ENCODE data around the gene TCF3. TPM values are rescaled to one million over a fixed set of nuclear protein-coding genes. Genes with fewer than 3 reads are reported as not detected.

TCF3 gene
- polyA plus RNA-seq, 1 donor from 2014 or later = 31.7 TPM

DNA sequence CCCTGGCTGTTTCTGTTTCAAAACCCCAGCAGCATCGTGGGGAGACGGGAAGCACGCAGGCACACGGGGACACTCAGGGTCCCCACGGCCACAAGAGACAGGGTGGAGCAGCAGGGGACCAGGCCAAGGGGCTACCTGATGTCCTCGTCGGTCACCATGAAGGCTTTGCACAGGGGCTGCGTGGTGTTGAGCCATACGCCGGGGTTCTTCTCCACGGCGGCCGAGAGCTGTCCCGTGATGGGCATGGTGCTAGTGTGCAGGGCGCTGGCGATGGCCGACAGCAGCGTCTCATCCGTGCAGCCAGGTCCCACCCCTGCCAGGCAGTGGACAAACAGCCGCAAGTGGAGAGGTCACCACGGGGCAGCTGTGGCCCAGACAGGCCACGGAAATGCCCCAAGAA, 71.5 kb downstream of the TCF3 start:
- no peaks in the 10 kb centered on the region for H3F3A ChIP-seq (ENCODE audit: insufficient read depth, low read length, poor library complexity, severe bottlenecking)
- H4K20me1 ChIP-seq (ENCODE audit: insufficient read depth) = no peaks in the 10 kb centered on the region
- H3K4me2 ChIP-seq (ENCODE audit: low read length) = no peak overlapping the region
- H3K9me2 ChIP-seq (ENCODE audit: insufficient read depth, low read length) = no peaks in the 10 kb centered on the region
- H2AFZ ChIP-seq (ENCODE audit: low read depth, low read length) = no peak overlapping the region
- TF ChIP-seq, protein P1, sequence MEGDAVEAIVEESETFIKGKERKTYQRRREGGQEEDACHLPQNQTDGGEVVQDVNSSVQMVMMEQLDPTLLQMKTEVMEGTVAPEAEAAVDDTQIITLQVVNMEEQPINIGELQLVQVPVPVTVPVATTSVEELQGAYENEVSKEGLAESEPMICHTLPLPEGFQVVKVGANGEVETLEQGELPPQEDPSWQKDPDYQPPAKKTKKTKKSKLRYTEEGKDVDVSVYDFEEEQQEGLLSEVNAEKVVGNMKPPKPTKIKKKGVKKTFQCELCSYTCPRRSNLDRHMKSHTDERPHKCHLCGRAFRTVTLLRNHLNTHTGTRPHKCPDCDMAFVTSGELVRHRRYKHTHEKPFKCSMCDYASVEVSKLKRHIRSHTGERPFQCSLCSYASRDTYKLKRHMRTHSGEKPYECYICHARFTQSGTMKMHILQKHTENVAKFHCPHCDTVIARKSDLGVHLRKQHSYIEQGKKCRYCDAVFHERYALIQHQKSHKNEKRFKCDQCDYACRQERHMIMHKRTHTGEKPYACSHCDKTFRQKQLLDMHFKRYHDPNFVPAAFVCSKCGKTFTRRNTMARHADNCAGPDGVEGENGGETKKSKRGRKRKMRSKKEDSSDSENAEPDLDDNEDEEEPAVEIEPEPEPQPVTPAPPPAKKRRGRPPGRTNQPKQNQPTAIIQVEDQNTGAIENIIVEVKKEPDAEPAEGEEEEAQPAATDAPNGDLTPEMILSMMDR (IDR thresholded peaks at IDR 0.05; ENCODE audit: poor library complexity, severe bottlenecking) = no peak
- H3K27me3 ChIP-seq (ENCODE audit: insufficient read depth, low read depth, low read length) = no peaks in the 10 kb centered on the region
- H3K36me3 ChIP-seq (ENCODE audit: insufficient read depth, low read length) = peaks cover 7% of the 10 kb centered on the region
- H3K9ac ChIP-seq (ENCODE audit: low read length) = no peak overlapping the region
- H3K9me3 ChIP-seq (ENCODE audit: low read length) = no peaks in the 10 kb centered on the region
- peaks cover 5% of the 10 kb centered on the region for H3K79me2 ChIP-seq (replicated peaks; ENCODE audit: insufficient read depth, low read length)
- H3K4me3 ChIP-seq (ENCODE audit: low read length) = no peak overlapping the region
- H3K27ac ChIP-seq (ENCODE audit: low read length) = no peak overlapping the region

DNA sequence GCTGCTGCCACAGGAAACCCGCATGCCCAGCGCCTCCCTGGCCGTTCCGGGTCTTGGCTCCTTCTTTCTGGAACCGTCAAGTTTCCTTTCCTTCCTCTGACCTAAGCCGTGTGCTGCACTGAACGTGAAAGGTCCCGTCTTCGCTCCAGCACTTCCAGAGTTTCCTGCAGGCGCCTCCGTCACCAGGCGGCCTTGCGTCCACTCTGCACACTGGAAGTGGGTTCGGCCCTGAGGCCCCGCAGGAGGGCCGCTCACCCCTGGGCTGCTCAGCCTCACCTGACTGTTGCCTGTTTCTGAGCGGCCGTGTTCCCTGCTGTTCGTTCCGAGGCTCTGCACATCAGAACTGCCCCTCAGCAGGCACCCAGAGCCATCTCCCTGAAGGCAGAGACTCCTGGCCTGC, 72.0 kb downstream of the TCF3 start:
- no peaks in the 10 kb centered on the region for H3K27me3 ChIP-seq (ENCODE audit: insufficient read depth, low read depth, low read length)
- no peak overlapping the region for H3K27ac ChIP-seq (ENCODE audit: low read length)
- H3K4me3 ChIP-seq (ENCODE audit: low read length) = no peak overlapping the region
- H3K9ac ChIP-seq (ENCODE audit: low read length) = no peak overlapping the region
- H3K36me3 ChIP-seq (ENCODE audit: insufficient read depth, low read length) = peaks cover 7% of the 10 kb centered on the region
- H4K20me1 ChIP-seq (ENCODE audit: insufficient read depth) = no peaks in the 10 kb centered on the region
- no peaks in the 10 kb centered on the region for H3K9me3 ChIP-seq (ENCODE audit: low read length)
- H3K9me2 ChIP-seq (ENCODE audit: insufficient read depth, low read length) = no peaks in the 10 kb centered on the region
- no peak overlapping the region for H2AFZ ChIP-seq (ENCODE audit: low read depth, low read length)
- no peaks in the 10 kb centered on the region for H3F3A ChIP-seq (ENCODE audit: insufficient read depth, low read length, poor library complexity, severe bottlenecking)
- no peak overlapping the region for H3K4me2 ChIP-seq (ENCODE audit: low read length)
- TF ChIP-seq, protein P1 (IDR thresholded peaks at IDR 0.05; ENCODE audit: poor library complexity, severe bottlenecking) = no peak
- TF ChIP-seq EP300 (conservative IDR thresholded peaks at IDR 0.05; ENCODE audit: poor library complexity, severe bottlenecking) (no peak), TAF1 (IDR thresholded peaks at IDR 0.05; ENCODE audit: low read depth) (no peak), EZH2 (IDR thresholded peaks at IDR 0.05; ENCODE audit: borderline replicate concordance, insufficient read depth, low read length, poor library complexity, severe bottlenecking) (no peak), RAD21 (conservative IDR thresholded peaks at IDR 0.05) (no peak), SMC3 (conservative IDR thresholded peaks at IDR 0.05; ENCODE audit: poor library complexity) (no peak)
- TF ChIP-seq, protein P2, sequence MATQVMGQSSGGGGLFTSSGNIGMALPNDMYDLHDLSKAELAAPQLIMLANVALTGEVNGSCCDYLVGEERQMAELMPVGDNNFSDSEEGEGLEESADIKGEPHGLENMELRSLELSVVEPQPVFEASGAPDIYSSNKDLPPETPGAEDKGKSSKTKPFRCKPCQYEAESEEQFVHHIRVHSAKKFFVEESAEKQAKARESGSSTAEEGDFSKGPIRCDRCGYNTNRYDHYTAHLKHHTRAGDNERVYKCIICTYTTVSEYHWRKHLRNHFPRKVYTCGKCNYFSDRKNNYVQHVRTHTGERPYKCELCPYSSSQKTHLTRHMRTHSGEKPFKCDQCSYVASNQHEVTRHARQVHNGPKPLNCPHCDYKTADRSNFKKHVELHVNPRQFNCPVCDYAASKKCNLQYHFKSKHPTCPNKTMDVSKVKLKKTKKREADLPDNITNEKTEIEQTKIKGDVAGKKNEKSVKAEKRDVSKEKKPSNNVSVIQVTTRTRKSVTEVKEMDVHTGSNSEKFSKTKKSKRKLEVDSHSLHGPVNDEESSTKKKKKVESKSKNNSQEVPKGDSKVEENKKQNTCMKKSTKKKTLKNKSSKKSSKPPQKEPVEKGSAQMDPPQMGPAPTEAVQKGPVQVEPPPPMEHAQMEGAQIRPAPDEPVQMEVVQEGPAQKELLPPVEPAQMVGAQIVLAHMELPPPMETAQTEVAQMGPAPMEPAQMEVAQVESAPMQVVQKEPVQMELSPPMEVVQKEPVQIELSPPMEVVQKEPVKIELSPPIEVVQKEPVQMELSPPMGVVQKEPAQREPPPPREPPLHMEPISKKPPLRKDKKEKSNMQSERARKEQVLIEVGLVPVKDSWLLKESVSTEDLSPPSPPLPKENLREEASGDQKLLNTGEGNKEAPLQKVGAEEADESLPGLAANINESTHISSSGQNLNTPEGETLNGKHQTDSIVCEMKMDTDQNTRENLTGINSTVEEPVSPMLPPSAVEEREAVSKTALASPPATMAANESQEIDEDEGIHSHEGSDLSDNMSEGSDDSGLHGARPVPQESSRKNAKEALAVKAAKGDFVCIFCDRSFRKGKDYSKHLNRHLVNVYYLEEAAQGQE (IDR thresholded peaks at IDR 0.05; ENCODE audit: borderline replicate concordance) = no peak
- H3K79me2 ChIP-seq (replicated peaks; ENCODE audit: insufficient read depth, low read length) = no peaks in the 10 kb centered on the region
